ENCODE results near the gene RGS6. TPM values are rescaled to one million over a fixed set of nuclear protein-coding genes. Genes with fewer than 3 reads are reported as not detected.

Gene RGS6
- total RNA-seq, 1 donor from 2014 or later = not detected

DNA sequence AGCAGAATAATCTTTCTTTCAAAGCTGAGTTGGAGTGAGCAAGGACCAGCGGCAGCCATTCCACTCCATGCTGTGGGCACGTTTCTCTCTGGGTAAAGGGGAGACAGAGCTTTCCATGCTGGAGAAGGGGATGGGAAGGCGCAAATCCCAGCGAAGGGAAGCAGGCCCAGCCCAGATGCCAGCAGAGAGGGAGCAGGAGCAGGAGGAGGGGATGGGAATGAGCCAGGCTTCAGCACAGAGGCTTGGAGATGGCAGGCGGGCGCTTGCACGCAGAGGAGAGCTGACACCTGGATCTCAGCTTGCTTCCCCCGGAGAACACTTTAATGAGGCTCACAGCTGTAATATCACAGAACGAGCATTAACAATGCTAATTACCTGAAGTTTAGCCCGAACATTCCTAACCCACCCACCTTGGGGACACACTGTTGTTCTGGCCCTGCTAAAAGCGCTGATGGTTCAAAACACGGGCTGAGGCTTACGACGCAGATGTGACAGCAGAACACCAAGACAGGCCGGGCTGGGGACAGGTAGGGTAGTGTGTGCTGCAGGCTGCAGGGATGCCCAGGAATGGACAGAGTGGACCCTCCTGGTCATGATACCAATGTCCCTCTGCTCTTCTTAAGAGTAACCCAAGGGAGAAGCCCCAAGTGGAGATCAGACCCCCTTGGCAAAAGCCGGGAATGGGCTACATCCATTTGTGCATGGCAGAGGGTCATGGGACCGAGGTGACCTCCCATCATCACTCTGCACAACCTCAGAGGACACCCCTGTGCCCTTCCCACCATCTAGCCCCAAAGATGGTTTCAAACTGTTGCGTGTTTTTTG is 673.1 kb downstream of the RGS6 start:
- intact Hi-C loops (cut with micrococcal nuclease) = no loop called here
- Mint-ChIP-seq H3K4me3 (no peak overlapping the region), H3K9me3 (no peaks in the 10 kb centered on the region), H3K4me1 (peaks cover 10% of the 10 kb centered on the region), H3K27me3 (peaks cover 4% of the 10 kb centered on the region), H3K36me3 (ENCODE audit: low read depth) (no peaks in the 10 kb centered on the region), H3K27ac (no peak overlapping the region)
- DNase-seq (no peak), ATAC-seq (ENCODE audit: low read depth) (no peak)
- POLR2A ChIA-PET = no interaction called here
- CTCF ChIA-PET = no interaction called here
- no peak for TF ChIP-seq CTCF (IDR thresholded peaks at IDR 0.05)

DNA sequence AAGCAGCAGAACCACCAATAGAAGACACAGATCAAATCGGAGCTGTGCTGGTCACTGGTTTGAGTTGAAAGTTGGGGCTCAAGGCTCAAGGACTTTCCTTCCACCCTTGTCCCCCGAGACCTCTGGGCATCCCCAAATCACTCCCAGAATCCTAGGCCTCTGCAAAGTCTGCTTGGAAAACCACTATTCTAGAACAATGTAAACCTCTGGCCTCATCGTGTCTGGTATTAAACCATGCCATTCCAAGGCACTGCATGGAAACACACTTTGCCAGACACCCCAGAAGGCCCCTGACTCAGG is 673.6 kb downstream of the RGS6 start:
- H3K27ac Mint-ChIP-seq = no peak overlapping the region
- no peak for TF ChIP-seq CTCF (IDR thresholded peaks at IDR 0.05)
- H3K4me3 Mint-ChIP-seq = no peak overlapping the region
- POLR2A ChIA-PET = no interaction called here
- no peaks in the 10 kb centered on the region for H3K9me3 Mint-ChIP-seq
- ATAC-seq (ENCODE audit: low read depth) = no peak
- no peaks in the 10 kb centered on the region for H3K36me3 Mint-ChIP-seq (ENCODE audit: low read depth)
- H3K4me1 Mint-ChIP-seq = peaks cover 6% of the 10 kb centered on the region
- intact Hi-C loops (cut with micrococcal nuclease) = no loop called here
- peaks cover 4% of the 10 kb centered on the region for H3K27me3 Mint-ChIP-seq
- no peak for DNase-seq
- CTCF ChIA-PET = no interaction called here

DNA sequence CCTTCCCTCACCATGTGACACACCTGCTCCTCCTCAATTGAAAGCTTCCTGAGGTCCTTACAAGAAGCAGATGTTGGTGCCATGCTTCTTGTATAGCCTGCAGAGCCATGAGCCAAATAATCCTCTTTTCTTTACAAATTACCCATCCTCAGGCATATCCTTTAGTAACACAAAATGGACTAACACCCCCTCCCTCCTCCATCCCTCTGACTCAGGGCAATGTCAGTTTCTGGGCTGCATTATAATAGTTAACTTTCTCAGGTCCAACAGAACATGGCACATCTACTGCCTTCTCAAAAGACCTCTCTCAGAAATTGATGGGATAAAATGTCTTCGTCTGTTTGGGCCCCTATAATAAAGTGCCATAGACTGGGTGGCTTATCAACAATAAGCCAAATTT is 674.6 kb downstream of the RGS6 start:
- H3K4me1 Mint-ChIP-seq = peaks cover 2% of the 10 kb centered on the region
- intact Hi-C loops (cut with micrococcal nuclease) = no loop called here
- no peaks in the 10 kb centered on the region for H3K36me3 Mint-ChIP-seq (ENCODE audit: low read depth)
- ATAC-seq (ENCODE audit: low read depth) (no peak), DNase-seq (no peak)
- no peak for TF ChIP-seq CTCF (IDR thresholded peaks at IDR 0.05)
- CTCF ChIA-PET = no interaction called here
- H3K27ac Mint-ChIP-seq = no peak overlapping the region
- no peaks in the 10 kb centered on the region for H3K27me3 Mint-ChIP-seq
- POLR2A ChIA-PET = no interaction called here
- H3K4me3 Mint-ChIP-seq = no peak overlapping the region
- no peaks in the 10 kb centered on the region for H3K9me3 Mint-ChIP-seq

GRCh38 chr14:72607386-72608130 is 675.3 kb downstream of the RGS6 start:
- no peak for DNase-seq
- Mint-ChIP-seq H3K9me3 (no peaks in the 10 kb centered on the region), H3K4me3 (no peak overlapping the region), H3K4me1 (peaks cover 2% of the 10 kb centered on the region), H3K27me3 (no peaks in the 10 kb centered on the region), H3K36me3 (ENCODE audit: low read depth) (no peaks in the 10 kb centered on the region), H3K27ac (no peak overlapping the region)
- no peak for ATAC-seq (ENCODE audit: low read depth)
- CTCF ChIA-PET = no interaction called here
- intact Hi-C loops (cut with micrococcal nuclease) = no loop called here
- POLR2A ChIA-PET = no interaction called here
- TF ChIP-seq CTCF (IDR thresholded peaks at IDR 0.05) = no peak

GRCh38 chr14:72608391-72609204 is 676.4 kb downstream of the RGS6 start:
- Mint-ChIP-seq H3K4me3 (no peak overlapping the region), H3K27ac (no peak overlapping the region), H3K9me3 (no peaks in the 10 kb centered on the region), H3K4me1 (peaks cover 2% of the 10 kb centered on the region), H3K27me3 (no peaks in the 10 kb centered on the region), H3K36me3 (ENCODE audit: low read depth) (no peaks in the 10 kb centered on the region)
- DNase-seq = no peak
- intact Hi-C loops (cut with micrococcal nuclease) = no loop called here
- ChIA-PET POLR2A (no interaction called here), CTCF (no interaction called here)
- no peak for TF ChIP-seq CTCF (IDR thresholded peaks at IDR 0.05)
- ATAC-seq (ENCODE audit: low read depth) = no peak
